Natural killer cell (primary cell): ENCODE data around the gene SYT2. TPM values are rescaled to one million over a fixed set of nuclear protein-coding genes. Genes with fewer than 3 reads are reported as not detected.

ENCODE experiments used
- ATAC-seq, 3 donors: fragments of 150-1000 bp in 2 of 3; fragments of 200-7000 bp in 1 of 3; cut with Tn5 transposase; 1 replicate in 1 of 3; 2 replicates in 2 of 3; pipeline ENCODE4 v1.10.0; 2021; ENCODE audit warnings: mild to moderate bottlenecking in 2 of 3, moderate library complexity in 2 of 3
- DNase-seq, 2 donors: peaks; one replicate each; pipeline versions ENCODE4 v3.0.0 to v3.0.0-alpha.2; 2013 to 2021; ENCODE audit warnings: mixed read lengths in 1 of 2
- H3K27ac ChIP-seq: one replicate; pipeline ENCODE4 v1.5.1; 2013; ENCODE audit warnings: mild to moderate bottlenecking, low read length
- H3K27me3 ChIP-seq: one replicate; pipeline ENCODE4 v1.6.1; 2013; ENCODE audit warnings: low read length; ENCODE audit not compliant: control insufficient read depth, insufficient read depth
- H3K36me3 ChIP-seq: one replicate; pipeline ENCODE4 v1.6.1; 2013; ENCODE audit warnings: low read length; ENCODE audit not compliant: control insufficient read depth, insufficient read depth
- H3K4me1 ChIP-seq: one replicate; pipeline ENCODE4 v1.6.1; 2013; ENCODE audit warnings: low read length; ENCODE audit not compliant: control insufficient read depth, insufficient read depth
- H3K4me3 ChIP-seq: one replicate; pipeline ENCODE4 v1.5.1; 2013; ENCODE audit warnings: low read length
- H3K9me3 ChIP-seq: one replicate; pipeline ENCODE4 v1.6.1; 2013; ENCODE audit warnings: low read length; ENCODE audit not compliant: control insufficient read depth, insufficient read depth
- H3K27ac Mint-ChIP-seq, 2 donors: one replicate each; pipeline ENCODE4 v1.8.0; 2022; ENCODE audit warnings: mild to moderate bottlenecking in 2 of 2, mixed read lengths in 2 of 2, moderate library complexity in 1 of 2
- H3K27me3 Mint-ChIP-seq, 2 donors: one replicate each; pipeline ENCODE4 v1.8.0; 2022; ENCODE audit warnings: low read depth in 2 of 2, mixed read lengths in 2 of 2
- H3K36me3 Mint-ChIP-seq: one replicate; pipeline ENCODE4 v1.8.0; 2022; ENCODE audit warnings: mixed read lengths
- H3K4me1 Mint-ChIP-seq, 2 donors: one replicate each; pipeline ENCODE4 v1.8.0; 2022; ENCODE audit warnings: mixed read lengths in 2 of 2
- H3K4me3 Mint-ChIP-seq: one replicate; pipeline ENCODE4 v1.8.0; 2022; ENCODE audit warnings: mild to moderate bottlenecking, moderate library complexity, mixed read lengths
- H3K9me3 Mint-ChIP-seq, 2 donors: one replicate each; pipeline ENCODE4 v1.8.0; 2022; ENCODE audit warnings: mixed read lengths in 2 of 2
- WGBS: methylation state at CpG from one replicate; pipeline ENCODE4 v1.1.7; 2013; ENCODE audit warnings: missing lambda C conversion rate; ENCODE audit not compliant: insufficient coverage; 5-methylcytosine and 5-hydroxymethylcytosine counted together
- intact Hi-C: fragments of 100-400 bp; cut with micrococcal nuclease; formaldehyde crosslinking; loops from one replicate; pipeline ENCODE4 v1.14.2; 2022
- total RNA-seq, 4 donors: library from RNA; stranded (reverse); fragments of 120-200 nt in 1 of 4; gene quantifications; one replicate each; pipeline versions ENCODE4 v1.2.3 to v1.2.4, GENCODE V29; 2013 to 2022
- TF ChIP-seq, protein P1 (sequence below): fragments of 200-600 bp; IDR thresholded peaks from one replicate; pipeline ENCODE4 v1.8.0; 2022; ENCODE audit warnings: antibody characterized with exemption

Gene SYT2
- total RNA-seq, 3 donors from 2014 or later (not counting 1 experiment from before 2014, with no cell fraction given), result not detected

DNA sequence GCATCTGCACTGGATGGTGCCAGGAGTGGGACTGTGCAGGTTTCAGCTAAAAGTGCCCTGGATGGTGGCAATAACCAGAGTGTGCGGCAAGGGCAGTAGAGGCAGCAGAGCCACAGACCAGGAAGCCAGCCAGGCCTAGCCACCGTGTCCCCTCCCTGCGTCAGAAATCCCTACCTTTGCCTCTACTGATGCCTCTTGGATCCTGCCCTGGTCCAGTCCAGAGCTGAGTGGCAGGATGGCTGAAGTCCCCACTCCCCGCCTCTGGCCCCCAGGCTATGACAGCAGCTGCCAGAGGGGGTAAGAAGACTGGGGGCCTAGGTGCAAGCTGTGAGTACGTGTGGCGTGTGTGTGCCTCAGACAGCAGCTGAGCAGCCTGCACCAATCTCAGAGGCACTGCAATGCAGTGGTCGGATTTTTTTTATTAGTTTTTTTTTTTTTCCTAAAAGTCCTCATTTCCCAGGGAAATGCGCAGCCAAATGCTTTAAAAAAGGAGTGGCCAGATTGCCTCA lies 51.9 kb downstream of the SYT2 start:
- Mint-ChIP-seq H3K9me3 (no peaks in the 10 kb centered on the region), H3K4me3 (no peak overlapping the region), H3K4me1 (no peaks in the 10 kb centered on the region), H3K27me3 (peaks cover 35 to 59% of the 10 kb centered on the region in 2 donors), H3K27ac (no peak overlapping the region), H3K36me3 (no peaks in the 10 kb centered on the region)
- intact Hi-C loops, result no loop called here
- Histone ChIP-seq H3K27me3 (peaks cover 8% of the 10 kb centered on the region), H3K4me3 (no peak overlapping the region), H3K36me3 (no peaks in the 10 kb centered on the region), H3K9me3 (no peaks in the 10 kb centered on the region), H3K4me1 (no peaks in the 10 kb centered on the region), H3K27ac (no peak overlapping the region)
- ATAC-seq (no peak), DNase-seq (no peak)
- TF ChIP-seq, protein P1, sequence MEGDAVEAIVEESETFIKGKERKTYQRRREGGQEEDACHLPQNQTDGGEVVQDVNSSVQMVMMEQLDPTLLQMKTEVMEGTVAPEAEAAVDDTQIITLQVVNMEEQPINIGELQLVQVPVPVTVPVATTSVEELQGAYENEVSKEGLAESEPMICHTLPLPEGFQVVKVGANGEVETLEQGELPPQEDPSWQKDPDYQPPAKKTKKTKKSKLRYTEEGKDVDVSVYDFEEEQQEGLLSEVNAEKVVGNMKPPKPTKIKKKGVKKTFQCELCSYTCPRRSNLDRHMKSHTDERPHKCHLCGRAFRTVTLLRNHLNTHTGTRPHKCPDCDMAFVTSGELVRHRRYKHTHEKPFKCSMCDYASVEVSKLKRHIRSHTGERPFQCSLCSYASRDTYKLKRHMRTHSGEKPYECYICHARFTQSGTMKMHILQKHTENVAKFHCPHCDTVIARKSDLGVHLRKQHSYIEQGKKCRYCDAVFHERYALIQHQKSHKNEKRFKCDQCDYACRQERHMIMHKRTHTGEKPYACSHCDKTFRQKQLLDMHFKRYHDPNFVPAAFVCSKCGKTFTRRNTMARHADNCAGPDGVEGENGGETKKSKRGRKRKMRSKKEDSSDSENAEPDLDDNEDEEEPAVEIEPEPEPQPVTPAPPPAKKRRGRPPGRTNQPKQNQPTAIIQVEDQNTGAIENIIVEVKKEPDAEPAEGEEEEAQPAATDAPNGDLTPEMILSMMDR, result no peak
- WGBS, result 77% methylated on average over 8 of the region's 8 CpGs

DNA sequence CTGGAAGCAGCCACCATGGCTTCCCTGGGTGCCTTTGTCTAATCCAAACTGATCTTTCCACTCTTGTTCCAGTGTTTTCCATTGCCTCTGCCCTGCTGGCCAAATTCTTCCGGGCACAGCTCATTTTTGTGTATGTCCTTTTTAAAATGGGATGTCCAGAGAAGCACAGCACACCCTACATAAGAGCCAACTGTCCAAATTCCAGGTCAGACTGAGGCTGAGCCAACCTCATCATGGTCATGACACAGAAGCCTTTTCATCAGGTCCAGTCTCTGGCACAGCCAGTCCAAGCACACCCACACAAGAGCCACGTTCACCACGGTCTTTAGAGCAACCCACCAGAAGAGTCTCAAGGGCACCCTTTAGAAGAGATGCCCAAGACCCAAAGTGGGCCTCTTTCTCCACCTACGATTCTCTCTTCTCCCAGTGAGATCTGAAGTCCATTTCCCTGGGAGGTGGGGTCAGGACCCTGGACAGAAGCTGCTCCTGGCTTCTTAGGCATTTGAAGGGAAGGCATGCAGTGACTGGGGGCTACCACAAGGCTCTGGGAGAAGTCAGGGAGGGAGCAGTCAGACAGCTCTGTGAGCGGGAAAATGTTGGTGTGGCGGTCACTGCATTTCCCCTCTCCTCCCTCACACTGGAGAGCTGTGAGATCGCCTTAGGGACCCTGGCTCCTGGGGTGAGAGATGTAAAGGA lies 53.2 kb downstream of the SYT2 start:
- peaks cover 8% of the 10 kb centered on the region for H3K27me3 ChIP-seq
- Mint-ChIP-seq H3K36me3 (no peaks in the 10 kb centered on the region), H3K4me1 (no peaks in the 10 kb centered on the region), H3K9me3 (no peaks in the 10 kb centered on the region), H3K4me3 (no peak overlapping the region), H3K27me3 (peaks cover 36 to 47% of the 10 kb centered on the region in 2 donors), H3K27ac (no peak overlapping the region)
- no peaks in the 10 kb centered on the region for H3K4me1 ChIP-seq
- no peaks in the 10 kb centered on the region for H3K36me3 ChIP-seq
- TF ChIP-seq, protein P1, result no peak
- no peaks in the 10 kb centered on the region for H3K9me3 ChIP-seq
- WGBS, result 58% methylated on average over 5 of the region's 7 CpGs
- no peak for ATAC-seq
- no peak overlapping the region for H3K4me3 ChIP-seq
- DNase-seq, result no peak
- H3K27ac ChIP-seq, result no peak overlapping the region
- intact Hi-C loops, result no loop called here

DNA sequence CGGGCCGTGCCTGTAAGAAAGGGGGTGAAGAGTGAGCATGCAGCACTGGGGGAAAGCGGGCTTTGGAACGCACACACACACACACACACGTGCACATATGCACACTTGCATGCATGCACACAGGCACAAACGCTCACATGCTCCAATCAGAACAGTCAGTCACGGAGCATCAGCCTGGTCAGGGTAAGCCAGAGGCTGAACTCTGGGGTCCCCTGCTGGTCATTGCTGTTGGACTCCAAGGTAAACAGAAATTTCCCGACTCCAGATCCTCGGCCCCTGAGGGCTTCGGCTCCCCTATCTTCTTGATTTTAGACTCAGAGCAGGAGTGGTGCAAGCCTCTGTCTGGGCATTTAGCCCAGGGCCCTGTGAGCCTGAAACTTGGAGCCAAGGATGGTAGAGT lies 54.2 kb downstream of the SYT2 start:
- Mint-ChIP-seq H3K9me3 (no peaks in the 10 kb centered on the region), H3K27me3 (peaks cover 38 to 39% of the 10 kb centered on the region in 2 donors), H3K4me3 (no peak overlapping the region), H3K36me3 (no peaks in the 10 kb centered on the region), H3K27ac (no peak overlapping the region), H3K4me1 (no peaks in the 10 kb centered on the region)
- H3K36me3 ChIP-seq, result no peaks in the 10 kb centered on the region
- no peaks in the 10 kb centered on the region for H3K4me1 ChIP-seq
- peaks cover 5% of the 10 kb centered on the region for H3K27me3 ChIP-seq
- intact Hi-C loops, result no loop called here
- no peaks in the 10 kb centered on the region for H3K9me3 ChIP-seq
- DNase-seq (peak in 1 of 2 donors; percentile 21), ATAC-seq (peak in 2 of 3 donors; percentile 29 to 38)
- TF ChIP-seq, protein P1, result no peak
- no peak overlapping the region for H3K4me3 ChIP-seq
- WGBS, result 74% methylated on average over 10 of the region's 10 CpGs
- no peak overlapping the region for H3K27ac ChIP-seq
